GM21390 (cell line): ENCODE data around the gene OSBPL3.
"Not testable (repeated sequence)": the region's sequence is repeated elsewhere in the genome, so short reads cannot be mapped to it uniquely, and the experiment has no call there.

ENCODE experiments used
- ATAC-seq: cut with Tn5 transposase; IDR thresholded peaks from one replicate; pipeline ENCODE4 v1.9.1; 2021; ENCODE audit not compliant: unreplicated experiment

The OSBPL3 gene

GRCh38 chr7:24922099-24922773 lies 57.7 kb downstream of the OSBPL3 start:
- ATAC-seq = no peak

- no peak for ATAC-seq
Measured at GRCh38 chr7:24921362-24921679, 58.7 kb downstream of the OSBPL3 start.

- no peak for ATAC-seq
Measured at GRCh38 chr7:24920451-24921361, 59.3 kb downstream of the OSBPL3 start.

- no peak for ATAC-seq
Measured at GRCh38 chr7:24917510-24918239, 62.3 kb downstream of the OSBPL3 start.

GRCh38 chr7:24916463-24917040 lies 63.4 kb downstream of the OSBPL3 start:
- ATAC-seq = no peak

- ATAC-seq = no peak
Measured at GRCh38 chr7:24914465-24914859, 65.5 kb downstream of the OSBPL3 start.

- no peak for ATAC-seq
Measured at GRCh38 chr7:24913801-24914464, 66.0 kb downstream of the OSBPL3 start.

- ATAC-seq = no peak
Measured at GRCh38 chr7:24912874-24913514, 67.0 kb downstream of the OSBPL3 start.

GRCh38 chr7:24912424-24912823 lies 67.6 kb downstream of the OSBPL3 start:
- ATAC-seq = no peak

GRCh38 chr7:24911213-24911603 lies 68.8 kb downstream of the OSBPL3 start:
- ATAC-seq = peak; percentile 31

GRCh38 chr7:24910551-24911212 lies 69.3 kb downstream of the OSBPL3 start:
- ATAC-seq = no peak

- no peak for ATAC-seq
Measured at GRCh38 chr7:24908727-24909126, 71.3 kb downstream of the OSBPL3 start.

GRCh38 chr7:24908166-24908565 lies 71.8 kb downstream of the OSBPL3 start:
- no peak for ATAC-seq

- peak; percentile 53 for ATAC-seq
Measured at GRCh38 chr7:24907311-24907886, 72.6 kb downstream of the OSBPL3 start.

- ATAC-seq = no peak
Measured at GRCh38 chr7:24905996-24906770, 73.8 kb downstream of the OSBPL3 start.

- ATAC-seq = not testable (repeated sequence)
Measured at GRCh38 chr7:24903992-24904391, 76.0 kb downstream of the OSBPL3 start.

- ATAC-seq = no peak
Measured at GRCh38 chr7:24903559-24903958, 76.4 kb downstream of the OSBPL3 start.

GRCh38 chr7:24902931-24903330 lies 77.0 kb downstream of the OSBPL3 start:
- no peak for ATAC-seq

GRCh38 chr7:24902276-24902675 lies 77.7 kb downstream of the OSBPL3 start:
- ATAC-seq = no peak
